Neuronal stem cell (in vitro differentiated cells): ENCODE data around the gene PCNX2.

ENCODE experiments used
- DNase-seq: peaks from one replicate; pipeline ENCODE4 v3.0.0-alpha.2; 2013; ENCODE audit warnings: low spot score
- H2AFZ ChIP-seq: one replicate; pipeline ENCODE4 v1.6.1; 2013; ENCODE audit warnings: mild to moderate bottlenecking, low read length, inconsistent platforms
- H2AK5ac ChIP-seq: 2 replicates; pipeline ENCODE4 v1.6.1; 2013; ENCODE audit warnings: low read depth, mild to moderate bottlenecking, inconsistent platforms, low read length, moderate library complexity, mixed read lengths
- H2BK120ac ChIP-seq: 2 replicates; pipeline ENCODE4 v1.6.1; 2013; ENCODE audit warnings: low read depth, mild to moderate bottlenecking, inconsistent platforms, low read length, moderate library complexity, mixed read lengths
- H2BK12ac ChIP-seq: one replicate; pipeline ENCODE4 v1.6.1; 2013; ENCODE audit warnings: low read length, inconsistent platforms
- H2BK15ac ChIP-seq: 2 replicates; pipeline ENCODE4 v1.6.1; 2013; ENCODE audit warnings: mild to moderate bottlenecking, low read length, inconsistent platforms, mixed read lengths
- H2BK5ac ChIP-seq: one replicate; pipeline ENCODE4 v1.6.1; 2013; ENCODE audit warnings: inconsistent platforms, mild to moderate bottlenecking, low read length, moderate library complexity
- H3K14ac ChIP-seq: one replicate; pipeline ENCODE4 v1.6.1; 2013; ENCODE audit warnings: low read length, inconsistent platforms
- H3K18ac ChIP-seq: 2 replicates; pipeline ENCODE4 v1.6.1; 2013; ENCODE audit warnings: low read length, inconsistent platforms
- H3K23ac ChIP-seq: 2 replicates; pipeline ENCODE4 v1.6.1; 2013; ENCODE audit warnings: low read depth, mild to moderate bottlenecking, mixed read lengths, low read length, inconsistent platforms; ENCODE audit not compliant: poor library complexity
- H3K27ac ChIP-seq: replicated peaks from 3 replicates; pipeline ENCODE4 v1.5.1; 2013; ENCODE audit warnings: low read length, inconsistent platforms
- H3K27me3 ChIP-seq, 3 experiments: 2 replicates each; pipeline ENCODE4 v1.6.1; 2013; ENCODE audit warnings: low read length in 3 of 3, mild to moderate bottlenecking in 2 of 3, inconsistent platforms in 1 of 3, low read depth in 1 of 3, mixed read lengths in 1 of 3, moderate library complexity in 1 of 3; ENCODE audit not compliant: control insufficient read depth in 3 of 3, insufficient read depth in 3 of 3
- H3K36me3 ChIP-seq, 2 donors: replicated peaks in 1 of 2; 2 replicates each; pipeline ENCODE4 v1.6.1; 2013; ENCODE audit warnings: low read length in 2 of 2; ENCODE audit not compliant: control insufficient read depth in 2 of 2, insufficient read depth in 2 of 2
- H3K4ac ChIP-seq: 2 replicates; pipeline ENCODE4 v1.6.1; 2013; ENCODE audit warnings: inconsistent platforms, mild to moderate bottlenecking, low read length, moderate library complexity
- H3K4me1 ChIP-seq, 2 donors: 1 replicate in 1 of 2; 2 replicates in 1 of 2; pipeline ENCODE4 v1.6.1; 2013; ENCODE audit warnings: low read length in 2 of 2, low read depth in 1 of 2; ENCODE audit not compliant: control insufficient read depth in 2 of 2, insufficient read depth in 1 of 2
- H3K4me2 ChIP-seq: one replicate; pipeline ENCODE4 v1.6.1; 2013; ENCODE audit warnings: mild to moderate bottlenecking, low read length, inconsistent platforms; ENCODE audit not compliant: insufficient read depth, poor library complexity, severe bottlenecking
- H3K4me3 ChIP-seq, 2 donors: 2 replicates each; pipeline ENCODE4 v1.5.1; 2013; ENCODE audit warnings: low read length in 2 of 2, mild to moderate bottlenecking in 2 of 2, inconsistent platforms in 1 of 2, moderate library complexity in 1 of 2
- H3K79me1 ChIP-seq: one replicate; pipeline ENCODE4 v1.6.1; 2013; ENCODE audit warnings: low read depth, mild to moderate bottlenecking, inconsistent platforms, low read length, moderate library complexity
- H3K9ac ChIP-seq: one replicate; pipeline ENCODE4 v1.6.1; 2013; ENCODE audit warnings: mild to moderate bottlenecking, low read depth, low read length, inconsistent platforms; ENCODE audit not compliant: poor library complexity
- H3K9me3 ChIP-seq, 2 donors: replicated peaks in 1 of 2; 2 replicates each; pipeline versions ENCODE3 to v1.6.1; 2013; ENCODE audit warnings: low read length in 2 of 2, mild to moderate bottlenecking in 2 of 2, inconsistent platforms in 1 of 2, low read depth in 1 of 2, mixed read lengths in 1 of 2, moderate library complexity in 1 of 2; ENCODE audit not compliant: control insufficient read depth in 2 of 2, insufficient read depth in 1 of 2
- H4K8ac ChIP-seq: one replicate; pipeline ENCODE4 v1.6.1; 2013; ENCODE audit warnings: low read depth, mild to moderate bottlenecking, inconsistent platforms, low read length, moderate library complexity
- H4K91ac ChIP-seq: one replicate; pipeline ENCODE4 v1.6.1; 2013; ENCODE audit warnings: low read length, low read depth, mild to moderate bottlenecking, inconsistent platforms; ENCODE audit not compliant: poor library complexity
- WGBS, 2 donors: extraction: QIAGEN DNeasy Blood & Tissue Kit; methylation state at CpG; one replicate each; pipeline ENCODE4 v1.1.7; 2013; ENCODE audit warnings: missing lambda C conversion rate in 2 of 2, mixed read lengths in 1 of 2; ENCODE audit not compliant: insufficient read length in 2 of 2, insufficient replicate concordance in 1 of 2; ENCODE audit errors: extremely low coverage in 2 of 2; 5-methylcytosine and 5-hydroxymethylcytosine counted together

PCNX2 gene

DNA sequence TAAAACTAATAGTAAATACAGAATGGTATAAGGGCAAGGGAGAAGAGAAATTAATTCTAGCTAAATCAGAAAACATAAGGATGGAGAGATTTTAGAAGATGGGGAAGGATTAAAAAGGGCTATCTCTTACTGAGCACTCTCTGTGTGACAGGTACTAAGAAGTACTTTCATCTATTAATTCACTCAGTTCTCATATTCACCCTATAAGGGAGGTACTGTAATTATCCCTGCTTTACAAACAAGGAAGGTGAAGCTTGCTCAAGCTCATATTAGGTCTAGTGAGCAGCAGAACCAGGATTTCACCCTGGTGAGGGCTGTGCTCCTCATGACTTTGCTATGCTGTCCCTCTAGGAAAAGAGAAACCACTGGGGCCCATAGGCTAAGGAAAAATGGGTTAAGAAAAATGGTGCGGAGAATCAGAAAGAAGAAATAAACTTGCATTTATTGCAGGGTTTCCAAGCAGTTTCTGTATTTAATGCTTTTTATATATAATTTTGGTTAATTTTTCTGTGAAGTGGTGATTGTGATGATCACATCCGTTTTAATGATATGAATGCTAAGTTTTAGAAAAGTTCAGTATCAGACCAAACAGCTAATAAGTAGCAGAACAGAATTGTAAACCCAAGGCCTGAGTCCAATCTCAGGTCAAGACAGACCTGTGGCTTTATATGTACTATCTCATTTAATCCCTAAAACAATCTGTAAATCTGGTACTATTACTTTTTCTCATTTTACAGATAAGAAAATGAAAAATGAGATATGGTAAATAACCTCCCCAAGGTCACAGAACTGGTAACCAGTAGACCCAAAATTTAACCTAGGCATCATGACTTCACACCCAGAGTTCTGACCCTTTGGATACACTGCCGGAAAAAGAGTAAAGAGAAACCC, 1.7 kb downstream of the PCNX2 start:
- no peak overlapping the region for H3K9ac ChIP-seq
- whole genome bisulfite sequencing, 2 donors: no CpG with 5 or more reads among the region's 3 CpGs
- H3K23ac ChIP-seq: no peak overlapping the region

DNA sequence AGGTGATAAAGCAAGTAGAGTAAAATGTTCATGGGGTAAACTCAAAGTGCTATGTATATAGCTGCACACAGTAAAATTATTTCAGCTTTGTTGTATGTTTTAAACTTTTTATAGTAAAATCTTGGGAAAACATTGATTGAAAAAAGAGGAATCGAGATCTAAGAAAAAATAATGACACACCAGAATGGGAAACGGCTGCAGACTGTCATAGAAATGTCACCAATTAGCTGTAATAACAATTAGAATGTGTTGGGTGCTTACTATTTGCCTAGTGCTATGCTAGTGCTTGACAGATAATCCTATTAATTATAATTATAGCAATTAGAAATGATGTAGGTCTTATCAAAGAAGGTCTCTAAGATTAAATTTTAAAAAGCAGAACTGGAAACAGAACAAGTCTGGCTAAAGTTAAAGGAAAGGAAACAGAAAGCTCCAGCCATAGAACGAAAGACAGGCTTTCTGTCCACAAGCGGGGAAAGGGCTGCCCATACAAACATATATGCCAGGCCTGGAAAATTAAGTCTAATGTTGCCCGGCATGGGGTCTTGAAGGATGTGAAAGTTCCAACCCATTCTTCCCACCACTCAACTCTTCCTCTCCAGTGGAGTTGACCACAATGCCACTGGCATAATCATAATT, 5.0 kb downstream of the PCNX2 start:
- Histone ChIP-seq H3K27ac (no peak overlapping the region), H3K9me3 (no peaks in the 10 kb centered on the region), H4K91ac (no peak overlapping the region), H3K36me3 (no peaks in the 10 kb centered on the region), H2AK5ac (no peak overlapping the region), H3K27me3 (no peaks in the 10 kb centered on the region), H3K4ac (no peak overlapping the region), H3K79me1 (no peaks in the 10 kb centered on the region), H2BK12ac (no peak overlapping the region), H4K8ac (no peak overlapping the region), H2BK120ac (no peak overlapping the region), H3K4me1 (peaks cover 0 to 8% of the 10 kb centered on the region in 2 donors), H3K9ac (no peak overlapping the region), H2BK5ac (no peak overlapping the region), H2BK15ac (no peak overlapping the region), H2AFZ (no peak overlapping the region), H3K14ac (no peak overlapping the region), H3K4me2 (no peak overlapping the region), H3K4me3 (no peak overlapping the region), H3K23ac (no peak overlapping the region), H3K18ac (no peak overlapping the region)
- DNase-seq: no peak
- no CpG with 5 or more reads among the region's 5 CpGs for WGBS, 2 donors

More for the DNA sequence above, 1.7 kb downstream of the PCNX2 start:
- H3K4me2 ChIP-seq: no peak overlapping the region
- H2BK15ac ChIP-seq: no peak overlapping the region
- H2BK12ac ChIP-seq: no peak overlapping the region
- no peak overlapping the region for H4K91ac ChIP-seq
- DNase-seq: no peak
- H3K4ac ChIP-seq: no peak overlapping the region
- no peak overlapping the region for H3K27ac ChIP-seq
- H3K4me1 ChIP-seq: peaks cover 0 to 9% of the 10 kb centered on the region in 2 donors
- no peaks in the 10 kb centered on the region for H3K79me1 ChIP-seq
- no peak overlapping the region for H3K18ac ChIP-seq
- H4K8ac ChIP-seq: no peak overlapping the region
- H2AK5ac ChIP-seq: no peak overlapping the region
- H3K4me3 ChIP-seq: no peak overlapping the region
- no peak overlapping the region for H2BK120ac ChIP-seq
- H3K9me3 ChIP-seq: peaks cover 0 to 2% of the 10 kb centered on the region in 2 donors
- no peaks in the 10 kb centered on the region for H3K27me3 ChIP-seq
- H3K14ac ChIP-seq: no peak overlapping the region
- no peak overlapping the region for H2BK5ac ChIP-seq
- no peak overlapping the region for H2AFZ ChIP-seq
- no peaks in the 10 kb centered on the region for H3K36me3 ChIP-seq

DNA sequence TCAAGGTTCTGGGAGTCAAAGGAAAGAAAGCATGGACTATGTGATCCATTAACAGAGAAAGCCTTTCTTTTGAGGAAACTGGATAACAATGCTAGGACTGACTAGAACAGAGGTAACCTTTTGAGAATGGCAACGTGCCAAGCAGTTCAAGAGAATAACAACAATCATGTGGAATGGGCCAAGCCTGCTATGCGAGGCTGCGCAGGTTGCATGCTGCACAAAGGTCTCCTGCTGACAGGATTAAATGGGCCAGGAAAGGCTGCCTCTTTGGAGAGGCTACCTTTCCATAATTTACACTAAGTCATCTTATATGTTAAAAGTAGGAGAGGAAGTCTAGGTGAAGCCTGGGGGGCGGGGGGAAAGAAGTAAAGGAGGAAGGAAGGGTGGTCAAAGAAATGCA, 5.8 kb downstream of the PCNX2 start:
- Histone ChIP-seq H3K36me3 (no peaks in the 10 kb centered on the region), H3K27ac (no peak overlapping the region), H2AFZ (no peak overlapping the region), H2BK15ac (no peak overlapping the region), H2BK5ac (no peak overlapping the region), H2AK5ac (no peak overlapping the region), H3K4ac (no peak overlapping the region), H2BK12ac (no peak overlapping the region), H3K18ac (no peak overlapping the region), H3K27me3 (no peaks in the 10 kb centered on the region), H2BK120ac (no peak overlapping the region), H3K9me3 (no peaks in the 10 kb centered on the region), H3K4me3 (no peak overlapping the region), H4K91ac (no peak overlapping the region), H3K23ac (no peak overlapping the region), H3K4me2 (no peak overlapping the region), H3K9ac (no peak overlapping the region), H4K8ac (no peak overlapping the region), H3K4me1 (peaks cover 0 to 6% of the 10 kb centered on the region in 2 donors), H3K14ac (no peak overlapping the region), H3K79me1 (no peaks in the 10 kb centered on the region)
- no CpG with 5 or more reads among the region's 4 CpGs for WGBS, 2 donors
- no peak for DNase-seq

DNA sequence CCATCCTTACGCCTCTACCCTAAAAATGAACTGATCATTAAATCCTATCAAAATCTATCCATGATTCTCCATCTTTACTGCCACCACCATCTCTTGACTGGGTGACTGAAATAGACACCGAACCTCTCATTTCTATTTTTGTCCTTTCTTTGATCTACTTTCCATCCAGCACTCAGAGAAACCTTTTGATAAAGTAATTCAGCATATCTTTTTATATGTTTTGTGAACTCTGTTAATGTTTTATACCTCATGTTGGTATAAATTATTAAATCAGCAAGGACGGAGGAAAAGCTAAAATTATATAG, 13.0 kb downstream of the PCNX2 start:
- Histone ChIP-seq H2BK15ac (no peak overlapping the region), H3K27ac (no peak overlapping the region), H2BK120ac (no peak overlapping the region), H3K79me1 (no peaks in the 10 kb centered on the region), H4K8ac (no peak overlapping the region), H3K9ac (no peak overlapping the region), H3K23ac (no peak overlapping the region), H2BK12ac (no peak overlapping the region), H4K91ac (no peak overlapping the region), H3K18ac (no peak overlapping the region), H3K9me3 (no peaks in the 10 kb centered on the region), H3K4ac (no peak overlapping the region), H3K4me2 (no peak overlapping the region), H2AFZ (no peak overlapping the region), H2AK5ac (no peak overlapping the region), H3K14ac (no peak overlapping the region), H3K36me3 (no peaks in the 10 kb centered on the region), H3K4me1 (no peaks in the 10 kb centered on the region), H2BK5ac (no peak overlapping the region), H3K4me3 (no peak overlapping the region), H3K27me3 (no peaks in the 10 kb centered on the region)
- DNase-seq: no peak
- WGBS, 2 donors: no CpG with 5 or more reads among the region's 3 CpGs
